KMS-11 (cell line): ENCODE results near the gene ATP5PF.

Experiments
- H2AFZ ChIP-seq: fragments of 200-600 bp; sonication (generic); 2 replicates; pipeline ENCODE4 v1.6.1; 2016; ENCODE audit warnings: antibody characterized with exemption, mixed run types, low read depth
- H3K27ac ChIP-seq: fragments of 200-600 bp; sonication (generic); 2 replicates; pipeline ENCODE4 v1.6.1; 2016; ENCODE audit warnings: mild to moderate bottlenecking, mixed run types
- H3K27me3 ChIP-seq: fragments of 200-600 bp; sonication (generic); 2 replicates; pipeline ENCODE4 v1.6.1; 2017; ENCODE audit warnings: mild to moderate bottlenecking, low read depth, mixed run types, moderate library complexity; ENCODE audit not compliant: insufficient read depth
- H3K36me3 ChIP-seq: fragments of 200-600 bp; sonication (generic); 2 replicates; pipeline ENCODE4 v1.6.1; 2017; ENCODE audit warnings: mild to moderate bottlenecking, mixed run types; ENCODE audit not compliant: insufficient read depth
- H3K4me1 ChIP-seq: fragments of 200-600 bp; sonication (generic); 2 replicates; pipeline ENCODE4 v1.6.1; 2016; ENCODE audit warnings: mild to moderate bottlenecking, low read depth, mixed run types; ENCODE audit not compliant: poor library complexity, severe bottlenecking
- H3K4me2 ChIP-seq: fragments of 200-600 bp; sonication (generic); 2 replicates; pipeline ENCODE4 v1.7.0; 2016; ENCODE audit warnings: mild to moderate bottlenecking, mixed run types
- H3K4me3 ChIP-seq: fragments of 200-600 bp; sonication (generic); IDR thresholded peaks from 2 replicates; pipeline ENCODE4 v1.6.1; 2017; ENCODE audit warnings: low read depth, low read length, mixed read lengths; ENCODE audit not compliant: insufficient read depth
- H3K79me2 ChIP-seq: fragments of 200-600 bp; sonication (generic); 2 replicates; pipeline ENCODE4 v1.6.1; 2016; ENCODE audit warnings: low read depth, mixed run types; ENCODE audit not compliant: insufficient read depth
- H3K9ac ChIP-seq: fragments of 200-600 bp; sonication (generic); 2 replicates; pipeline ENCODE4 v1.6.1; 2016; ENCODE audit warnings: mild to moderate bottlenecking, mixed run types
- H4K20me1 ChIP-seq: fragments of 200-600 bp; sonication (generic); 2 replicates; pipeline ENCODE4 v1.6.1; 2016; ENCODE audit warnings: mild to moderate bottlenecking, mixed run types; ENCODE audit not compliant: insufficient read depth
- TF ChIP-seq, protein P1 (sequence below): fragments of 200-600 bp; sonication (generic); conservative IDR thresholded peaks from 2 replicates; pipeline ENCODE4 v1.6.1; 2017; ENCODE audit warnings: low read depth, mild to moderate bottlenecking, antibody characterized with exemption, low read length, moderate library complexity, mixed read lengths

The ATP5PF gene

DNA sequence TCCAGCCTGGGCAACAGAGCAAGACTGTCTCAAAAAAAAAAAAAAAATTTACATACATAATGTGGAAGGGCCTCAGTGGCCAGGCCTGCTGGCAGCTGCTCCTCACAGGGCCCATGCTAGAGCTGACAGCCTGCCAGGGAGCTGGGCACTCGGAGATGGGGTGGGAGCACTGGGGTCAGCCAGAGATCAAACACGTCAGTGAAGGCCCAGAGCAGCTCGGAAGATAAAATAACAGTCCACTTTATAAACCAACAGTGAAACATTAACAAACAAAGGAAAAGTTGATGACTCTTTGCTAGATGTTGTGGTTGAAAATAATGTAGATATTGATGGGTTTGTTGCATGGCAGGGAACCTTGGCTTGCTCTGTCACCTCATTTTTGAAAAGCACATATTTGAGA is 42.7 kb downstream of the ATP5PF start:
- no peak overlapping the region for H3K9ac ChIP-seq
- H3K79me2 ChIP-seq = no peaks in the 10 kb centered on the region
- TF ChIP-seq, protein P1, sequence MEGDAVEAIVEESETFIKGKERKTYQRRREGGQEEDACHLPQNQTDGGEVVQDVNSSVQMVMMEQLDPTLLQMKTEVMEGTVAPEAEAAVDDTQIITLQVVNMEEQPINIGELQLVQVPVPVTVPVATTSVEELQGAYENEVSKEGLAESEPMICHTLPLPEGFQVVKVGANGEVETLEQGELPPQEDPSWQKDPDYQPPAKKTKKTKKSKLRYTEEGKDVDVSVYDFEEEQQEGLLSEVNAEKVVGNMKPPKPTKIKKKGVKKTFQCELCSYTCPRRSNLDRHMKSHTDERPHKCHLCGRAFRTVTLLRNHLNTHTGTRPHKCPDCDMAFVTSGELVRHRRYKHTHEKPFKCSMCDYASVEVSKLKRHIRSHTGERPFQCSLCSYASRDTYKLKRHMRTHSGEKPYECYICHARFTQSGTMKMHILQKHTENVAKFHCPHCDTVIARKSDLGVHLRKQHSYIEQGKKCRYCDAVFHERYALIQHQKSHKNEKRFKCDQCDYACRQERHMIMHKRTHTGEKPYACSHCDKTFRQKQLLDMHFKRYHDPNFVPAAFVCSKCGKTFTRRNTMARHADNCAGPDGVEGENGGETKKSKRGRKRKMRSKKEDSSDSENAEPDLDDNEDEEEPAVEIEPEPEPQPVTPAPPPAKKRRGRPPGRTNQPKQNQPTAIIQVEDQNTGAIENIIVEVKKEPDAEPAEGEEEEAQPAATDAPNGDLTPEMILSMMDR = no peak
- H4K20me1 ChIP-seq = no peaks in the 10 kb centered on the region
- no peaks in the 10 kb centered on the region for H3K27me3 ChIP-seq
- H3K4me1 ChIP-seq = no peaks in the 10 kb centered on the region
- no peak overlapping the region for H3K27ac ChIP-seq
- H2AFZ ChIP-seq = no peak overlapping the region
- no peaks in the 10 kb centered on the region for H3K36me3 ChIP-seq
- no peak overlapping the region for H3K4me3 ChIP-seq
- no peak overlapping the region for H3K4me2 ChIP-seq

DNA sequence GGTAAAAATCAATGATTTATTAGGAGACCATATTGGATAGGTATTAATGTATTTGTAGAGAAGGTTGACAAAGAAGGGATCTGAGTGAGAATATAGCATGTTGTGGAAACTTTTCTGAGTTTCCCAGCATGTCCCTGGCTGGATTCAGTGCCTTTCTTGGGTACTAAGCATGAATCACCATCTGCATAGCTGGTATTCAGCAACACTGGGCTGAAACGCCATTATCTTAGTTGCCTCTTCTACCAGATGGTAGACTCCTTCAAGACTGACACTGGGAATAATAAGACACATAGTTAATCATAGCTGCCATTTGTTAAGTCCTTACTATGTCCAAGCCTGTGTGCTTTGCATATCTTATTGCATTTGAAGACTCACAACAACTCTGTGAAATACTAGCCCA is 45.5 kb downstream of the ATP5PF start:
- Histone ChIP-seq H3K36me3 (no peaks in the 10 kb centered on the region), H3K4me2 (no peak overlapping the region), H3K27ac (no peak overlapping the region), H3K27me3 (no peaks in the 10 kb centered on the region), H4K20me1 (no peaks in the 10 kb centered on the region), H3K4me1 (no peaks in the 10 kb centered on the region), H3K9ac (no peak overlapping the region), H3K79me2 (no peaks in the 10 kb centered on the region), H3K4me3 (no peak overlapping the region), H2AFZ (no peak overlapping the region)
- TF ChIP-seq, protein P1 = no peak

DNA sequence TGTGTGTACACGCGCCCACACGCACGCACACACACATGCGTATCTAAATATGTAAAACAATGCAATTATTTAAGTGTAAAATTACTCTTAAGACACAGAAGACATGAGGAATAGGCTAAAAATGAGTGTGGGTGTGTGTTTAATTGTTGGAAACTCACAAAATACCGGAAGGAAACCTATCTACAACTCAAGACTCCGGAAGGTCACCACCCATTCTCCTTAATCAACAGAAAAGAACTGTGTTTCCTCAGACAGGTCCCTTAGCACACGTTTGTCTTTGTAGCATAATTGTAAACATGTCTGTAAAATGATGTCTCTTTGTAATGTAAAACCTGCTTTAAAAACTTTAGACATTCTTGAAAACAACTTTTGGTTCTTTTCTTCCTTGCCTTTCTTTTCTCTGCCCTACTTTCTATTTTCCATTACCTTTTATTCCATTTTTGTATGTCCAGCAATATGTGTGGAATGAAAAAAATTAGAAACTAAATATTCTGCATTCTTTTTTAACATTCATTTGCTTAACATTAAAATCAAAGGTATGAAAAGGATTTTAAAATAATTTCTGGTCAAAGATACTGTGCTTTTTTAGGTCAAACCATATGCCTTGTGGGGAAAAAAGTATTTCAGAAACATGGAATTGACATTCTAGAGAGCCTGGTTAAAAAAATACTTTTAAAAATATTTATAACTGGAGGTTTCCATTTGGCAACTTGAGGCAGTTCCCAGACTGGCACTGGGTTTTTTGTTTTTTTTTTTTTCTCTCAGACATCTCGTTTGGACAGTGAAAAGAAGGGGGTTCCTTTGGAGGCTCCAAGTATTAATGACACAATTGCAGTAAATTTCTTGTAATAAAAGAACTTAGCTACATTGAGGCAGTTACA is 46.2 kb downstream of the ATP5PF start:
- no peak overlapping the region for H3K4me2 ChIP-seq

DNA sequence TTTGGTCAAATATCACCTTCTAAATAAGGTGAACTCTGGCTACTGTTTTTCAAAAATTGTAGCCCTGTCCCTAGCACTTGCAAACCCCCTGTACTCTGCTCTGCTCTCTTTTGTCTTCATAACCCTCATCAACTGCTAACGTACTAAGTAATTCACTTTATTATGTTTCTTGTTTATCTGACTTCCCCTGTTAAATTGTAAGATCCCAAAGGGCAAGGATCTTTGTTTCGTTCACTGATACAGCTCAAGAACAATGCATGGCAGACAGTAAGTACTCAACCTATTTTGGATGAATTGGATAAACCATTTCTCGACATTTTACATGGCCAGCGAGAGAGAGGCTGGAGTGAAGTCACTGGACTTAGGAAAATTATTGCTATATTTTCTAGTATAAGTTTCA is 46.9 kb downstream of the ATP5PF start:
- Histone ChIP-seq H3K79me2 (no peaks in the 10 kb centered on the region), H3K27ac (no peak overlapping the region), H3K4me1 (no peaks in the 10 kb centered on the region), H2AFZ (no peak overlapping the region), H3K4me2 (no peak overlapping the region), H3K9ac (no peak overlapping the region), H4K20me1 (no peaks in the 10 kb centered on the region), H3K4me3 (no peak overlapping the region), H3K27me3 (no peaks in the 10 kb centered on the region), H3K36me3 (no peaks in the 10 kb centered on the region)
- TF ChIP-seq, protein P1 = no peak

More for the DNA sequence above, 46.2 kb downstream of the ATP5PF start:
- no peaks in the 10 kb centered on the region for H3K79me2 ChIP-seq
- no peaks in the 10 kb centered on the region for H3K36me3 ChIP-seq
- H3K4me1 ChIP-seq = no peaks in the 10 kb centered on the region
- TF ChIP-seq, protein P1 = no peak
- no peak overlapping the region for H3K9ac ChIP-seq
- H3K4me3 ChIP-seq = no peak overlapping the region
- no peaks in the 10 kb centered on the region for H3K27me3 ChIP-seq
- no peak overlapping the region for H3K27ac ChIP-seq
- H4K20me1 ChIP-seq = no peaks in the 10 kb centered on the region
- no peak overlapping the region for H2AFZ ChIP-seq
